NCI-H128 (cell line): ENCODE data around the gene CCDC40.

Experiments used
- DNase-seq: peaks from one replicate; lab custom pipeline; 2025; ENCODE audit not compliant: unreplicated experiment; lab: John Stamatoyannopoulos, UW

Gene CCDC40

GRCh38 chr17:80110927-80111701 is 74.7 kb downstream of the CCDC40 start:
- DNase-seq, result no peak

- DNase-seq, result no peak
Observed at GRCh38 chr17:80111702-80112470, 75.4 kb downstream of the CCDC40 start.

GRCh38 chr17:80112471-80113032 is 76.1 kb downstream of the CCDC40 start:
- no peak for DNase-seq

GRCh38 chr17:80113033-80113484 is 76.6 kb downstream of the CCDC40 start:
- DNase-seq, result no peak

- no peak for DNase-seq
Observed at GRCh38 chr17:80114758-80115157, 78.3 kb downstream of the CCDC40 start.

- DNase-seq, result no peak
Observed at GRCh38 chr17:80115159-80115558, 78.7 kb downstream of the CCDC40 start.

- no peak for DNase-seq
Observed at GRCh38 chr17:80116276-80116920, 80.0 kb downstream of the CCDC40 start.

GRCh38 chr17:80116921-80117380 is 80.5 kb downstream of the CCDC40 start:
- no peak for DNase-seq

GRCh38 chr17:80117491-80118401 is 81.3 kb downstream of the CCDC40 start:
- DNase-seq, result no peak

- DNase-seq, result no peak
Observed at GRCh38 chr17:80118601-80119270, 82.3 kb downstream of the CCDC40 start.

GRCh38 chr17:80119271-80119791 is 82.9 kb downstream of the CCDC40 start:
- no peak for DNase-seq

- no peak for DNase-seq
Observed at GRCh38 chr17:80119839-80120238, 83.4 kb downstream of the CCDC40 start.

- no peak for DNase-seq
Observed at GRCh38 chr17:80122026-80122575, 85.7 kb downstream of the CCDC40 start.

GRCh38 chr17:80122926-80123505 is 86.6 kb downstream of the CCDC40 start:
- no peak for DNase-seq

- DNase-seq, result no peak
Observed at GRCh38 chr17:80123791-80124190, 87.3 kb downstream of the CCDC40 start.

- no peak for DNase-seq
Observed at GRCh38 chr17:80124351-80124981, 88.0 kb downstream of the CCDC40 start.

GRCh38 chr17:80125656-80126448 is 89.4 kb downstream of the CCDC40 start:
- no peak for DNase-seq

- DNase-seq, result no peak
Observed at GRCh38 chr17:80126449-80126715, 89.9 kb downstream of the CCDC40 start.
